GM18526 (cell line): ENCODE data around the gene CHD5.

Experiments used
- POLR2A ChIP-seq: IDR thresholded peaks from 3 replicates; pipeline ENCODE4 v1.6.1; 2011; ENCODE audit not compliant: insufficient read length; ENCODE audit errors: extremely low read depth

CHD5 gene

GRCh38 chr1:6180268-6180706 lies at the start of gene CHD5:
Gene CHD5 (minus strand): TSS chr1:6180321. CDS start chr1:6180023, 298 bp downstream.
- TF ChIP-seq POLR2A, result no peak

- TF ChIP-seq POLR2A, result no peak
Measured at GRCh38 chr1:6225651-6226050, 45.5 kb upstream of the CHD5 start.

GRCh38 chr1:6224718-6225117 lies 44.6 kb upstream of the CHD5 start:
- TF ChIP-seq POLR2A, result no peak

- TF ChIP-seq POLR2A, result no peak
Measured at GRCh38 chr1:6223617-6224016, 43.5 kb upstream of the CHD5 start.

GRCh38 chr1:6222636-6223035 lies 42.5 kb upstream of the CHD5 start:
- TF ChIP-seq POLR2A, result no peak

- no peak for TF ChIP-seq POLR2A
Measured at GRCh38 chr1:6221210-6221784, 41.2 kb upstream of the CHD5 start.

GRCh38 chr1:6220236-6220635 lies 40.1 kb upstream of the CHD5 start:
- TF ChIP-seq POLR2A, result no peak

- no peak for TF ChIP-seq POLR2A
Measured at GRCh38 chr1:6218375-6219164, 38.4 kb upstream of the CHD5 start.

GRCh38 chr1:6212193-6212959 lies 32.3 kb upstream of the CHD5 start:
- no peak for TF ChIP-seq POLR2A

- no peak for TF ChIP-seq POLR2A
Measured at GRCh38 chr1:6211731-6212130, 31.6 kb upstream of the CHD5 start.

GRCh38 chr1:6210591-6211355 lies 30.7 kb upstream of the CHD5 start:
- no peak for TF ChIP-seq POLR2A

- TF ChIP-seq POLR2A, result no peak
Measured at GRCh38 chr1:6209661-6210580, 29.8 kb upstream of the CHD5 start.

GRCh38 chr1:6208723-6209660 lies 28.9 kb upstream of the CHD5 start:
- TF ChIP-seq POLR2A, result no peak
